GDM1 (cell line): ENCODE measurements around the gene KLHL9.
"Not testable (repeated sequence)": the region's sequence is repeated elsewhere in the genome, so short reads cannot be mapped to it uniquely, and the experiment has no call there.

ENCODE experiments used
- DNase-seq: peaks from one replicate; lab custom pipeline; 2025; lab: John Stamatoyannopoulos, UW

The KLHL9 gene, protein sequence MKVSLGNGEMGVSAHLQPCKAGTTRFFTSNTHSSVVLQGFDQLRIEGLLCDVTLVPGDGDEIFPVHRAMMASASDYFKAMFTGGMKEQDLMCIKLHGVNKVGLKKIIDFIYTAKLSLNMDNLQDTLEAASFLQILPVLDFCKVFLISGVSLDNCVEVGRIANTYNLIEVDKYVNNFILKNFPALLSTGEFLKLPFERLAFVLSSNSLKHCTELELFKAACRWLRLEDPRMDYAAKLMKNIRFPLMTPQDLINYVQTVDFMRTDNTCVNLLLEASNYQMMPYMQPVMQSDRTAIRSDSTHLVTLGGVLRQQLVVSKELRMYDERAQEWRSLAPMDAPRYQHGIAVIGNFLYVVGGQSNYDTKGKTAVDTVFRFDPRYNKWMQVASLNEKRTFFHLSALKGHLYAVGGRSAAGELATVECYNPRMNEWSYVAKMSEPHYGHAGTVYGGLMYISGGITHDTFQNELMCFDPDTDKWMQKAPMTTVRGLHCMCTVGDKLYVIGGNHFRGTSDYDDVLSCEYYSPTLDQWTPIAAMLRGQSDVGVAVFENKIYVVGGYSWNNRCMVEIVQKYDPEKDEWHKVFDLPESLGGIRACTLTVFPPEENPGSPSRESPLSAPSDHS

DNA sequence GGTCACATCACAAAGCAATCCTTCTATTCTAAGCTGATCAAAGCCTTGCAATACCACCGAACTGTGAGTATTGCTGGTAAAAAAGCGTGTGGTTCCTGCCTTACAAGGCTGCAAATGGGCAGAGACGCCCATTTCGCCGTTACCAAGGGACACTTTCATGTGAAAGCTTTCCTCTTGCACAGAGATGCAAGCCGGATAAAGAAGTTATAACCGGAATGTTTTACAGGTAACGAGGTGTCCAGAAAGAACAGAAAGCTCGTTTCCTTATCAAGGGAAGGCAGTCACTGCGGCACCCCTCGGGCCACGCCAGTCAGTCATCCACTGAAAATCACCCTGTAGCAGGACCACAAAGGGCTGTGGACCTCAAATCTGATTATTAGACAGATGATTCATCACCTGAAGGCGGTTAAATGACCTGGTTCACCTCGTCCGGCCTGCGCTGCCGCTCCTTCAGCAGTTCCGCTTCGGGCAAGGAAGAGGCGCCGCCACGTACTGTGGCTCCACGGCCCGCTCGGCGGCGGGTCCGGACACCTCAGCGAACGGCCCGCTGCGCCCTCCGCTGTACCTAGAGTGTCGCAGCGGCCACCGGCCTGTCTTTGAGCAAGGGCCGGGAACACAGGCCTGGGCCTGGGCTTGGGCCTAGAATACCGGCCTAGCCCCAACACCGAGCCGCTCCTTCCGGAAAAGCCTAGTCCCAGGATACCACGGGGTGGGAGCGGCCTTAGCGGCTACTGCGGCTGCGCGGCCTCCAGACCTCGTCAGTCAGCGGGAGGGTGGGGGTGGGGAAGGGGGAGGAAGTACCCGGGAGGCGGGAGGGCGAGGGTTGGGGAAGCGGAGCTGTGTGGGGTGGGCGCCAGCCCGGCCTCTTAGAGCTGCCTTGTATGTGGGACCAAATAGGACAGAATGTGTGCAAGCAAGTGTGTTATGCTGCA, at the start of gene KLHL9:
KLHL9 (minus strand) TSS at position 704 of the 932 bp plus-strand sequence; CDS start at position 159, 545 bp downstream.
- peak; percentile 88 for DNase-seq

DNA sequence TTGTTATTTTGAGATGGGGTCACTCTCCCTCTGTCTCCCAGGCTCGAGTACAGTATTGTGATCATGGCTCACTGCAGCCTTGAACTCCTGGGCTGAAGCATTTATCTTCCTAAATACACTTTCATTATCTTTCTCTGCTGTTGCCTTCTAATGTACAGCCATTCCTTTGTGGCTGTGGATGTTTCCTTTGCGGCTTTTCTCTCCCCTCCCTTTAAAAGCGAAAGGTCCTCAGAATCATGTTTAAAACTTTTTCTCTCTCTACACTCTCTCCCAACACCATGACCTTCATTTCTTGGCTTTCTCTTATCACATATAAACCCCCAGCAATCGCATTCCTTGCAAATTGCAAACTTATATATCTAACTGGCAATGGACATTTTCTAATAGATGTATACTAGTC, 48.4 kb upstream of the KLHL9 start:
- peak; percentile 5 for DNase-seq

- DNase-seq = peak; percentile 10
Measured at GRCh38 chr9:21381448-21382339, 46.5 kb upstream of the KLHL9 start.

DNA sequence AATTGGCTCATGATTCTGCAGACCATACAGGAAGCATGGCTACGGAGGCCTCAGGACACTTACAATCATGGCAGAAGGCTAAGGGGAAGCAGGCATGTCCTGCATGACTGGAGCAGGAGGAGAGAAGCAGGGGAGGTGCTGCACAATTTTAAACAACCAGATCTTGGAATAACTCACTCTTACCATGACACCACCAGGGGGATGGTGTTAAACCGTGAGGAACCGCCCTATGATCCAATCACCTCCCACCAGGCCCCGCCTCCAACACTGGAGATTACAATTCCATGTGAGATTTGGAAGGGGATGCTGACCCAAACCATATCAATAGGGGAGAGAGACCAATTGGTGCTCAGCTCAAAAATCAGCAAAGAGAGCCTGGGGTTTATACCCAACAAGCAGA, 36.3 kb upstream of the KLHL9 start:
- not testable (repeated sequence) for DNase-seq

DNA sequence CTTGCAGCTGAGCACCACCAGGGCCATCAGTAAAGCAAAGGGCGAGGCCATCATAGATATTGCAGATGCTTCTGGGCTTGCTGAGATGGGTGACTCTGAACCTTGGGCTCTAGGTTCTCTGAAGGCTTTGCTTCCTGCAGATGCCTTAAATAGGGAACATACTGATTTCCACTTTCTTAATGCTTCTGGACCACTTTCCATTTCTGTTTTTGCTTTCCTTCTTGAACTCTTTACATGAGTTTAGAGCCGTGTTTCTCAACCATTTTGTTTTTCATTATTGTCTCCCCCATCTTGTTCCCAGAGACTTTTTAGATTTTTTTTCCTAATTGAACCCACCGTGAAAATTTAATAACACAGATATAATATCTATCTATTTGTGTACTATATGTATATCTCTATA, 32.8 kb upstream of the KLHL9 start, which contains the start of gene IFNA13:
IFNA13 (minus strand) TSS at position 101 of the 400 bp plus-strand sequence; CDS start at position 54, 47 bp downstream.
- no peak for DNase-seq

DNA sequence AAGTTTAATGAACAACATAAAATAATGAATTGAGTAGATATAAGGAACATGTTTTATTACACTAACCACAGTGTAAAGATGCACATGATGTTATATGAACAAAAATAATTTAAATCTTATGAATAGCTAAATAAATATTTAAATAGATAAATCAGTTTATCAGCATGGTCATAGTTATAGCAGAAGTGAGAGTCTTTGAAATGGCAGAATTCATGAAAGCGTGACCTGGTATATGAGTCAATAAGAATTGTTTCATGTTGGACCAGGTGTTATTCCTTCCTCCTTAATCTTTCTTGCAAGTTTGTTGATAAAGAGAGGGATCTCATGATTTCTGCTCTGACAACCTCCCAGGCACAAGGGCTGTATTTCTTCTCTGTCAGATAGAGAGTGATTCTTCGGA, 32.0 kb upstream of the KLHL9 start:
- DNase-seq = not testable (repeated sequence)

- DNase-seq = no peak
Measured at GRCh38 chr9:21362287-21362686, 27.1 kb upstream of the KLHL9 start.

- peak; percentile 5 for DNase-seq
Measured at GRCh38 chr9:21357479-21358460, 22.6 kb upstream of the KLHL9 start.

DNA sequence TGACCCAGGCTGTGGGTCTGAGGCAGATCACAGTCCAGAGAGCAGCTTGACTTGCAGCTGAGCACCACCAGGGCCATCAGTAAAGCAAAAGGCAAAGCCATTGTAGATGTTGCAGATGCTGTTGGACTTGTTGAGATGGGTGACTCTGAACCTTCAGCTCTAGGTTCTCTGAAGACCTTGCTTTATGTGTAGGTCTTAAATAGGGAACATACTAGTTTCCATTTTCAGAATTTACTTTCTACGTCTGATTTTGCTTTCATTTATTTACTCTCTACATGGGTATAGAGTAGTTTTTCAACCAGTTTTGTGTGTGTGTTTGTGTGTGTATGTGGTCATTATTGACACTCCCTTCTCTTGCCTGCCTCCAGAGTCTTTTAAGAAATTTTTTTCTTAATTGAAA, 15.6 kb upstream of the KLHL9 start, which contains the start of gene IFNA6:
IFNA6 (minus strand) TSS at position 101 of the 400 bp plus-strand sequence; CDS start at position 101, 0 bp downstream.
- DNase-seq = no peak

DNA sequence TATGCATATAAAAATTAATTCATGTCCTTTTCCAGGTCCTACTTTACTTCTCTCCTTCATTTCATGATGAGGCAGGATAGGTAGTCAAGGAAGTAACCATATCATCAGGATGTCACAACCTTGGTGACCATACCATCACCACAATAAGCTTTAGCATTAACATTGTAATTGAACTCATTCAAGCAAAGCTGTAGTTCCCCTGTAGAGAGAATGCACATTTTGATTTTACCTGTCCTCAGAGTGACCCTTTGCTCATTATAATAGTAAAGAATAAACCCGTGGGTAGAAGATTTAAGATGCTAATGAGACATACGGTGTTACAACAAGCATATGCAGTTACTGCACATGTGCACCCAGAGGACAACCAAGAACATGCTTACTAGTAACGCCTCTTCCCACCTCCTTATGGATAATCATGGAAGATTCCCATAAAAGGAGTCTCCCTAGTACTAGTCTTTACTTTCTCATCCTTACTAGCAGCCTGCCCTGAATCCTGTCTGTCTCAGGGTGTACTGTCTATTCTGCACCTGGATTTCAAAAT, 13.3 kb upstream of the KLHL9 start:
- DNase-seq = no peak

- DNase-seq = no peak
Measured at GRCh38 chr9:21340735-21341134, 5.5 kb upstream of the KLHL9 start.

DNA sequence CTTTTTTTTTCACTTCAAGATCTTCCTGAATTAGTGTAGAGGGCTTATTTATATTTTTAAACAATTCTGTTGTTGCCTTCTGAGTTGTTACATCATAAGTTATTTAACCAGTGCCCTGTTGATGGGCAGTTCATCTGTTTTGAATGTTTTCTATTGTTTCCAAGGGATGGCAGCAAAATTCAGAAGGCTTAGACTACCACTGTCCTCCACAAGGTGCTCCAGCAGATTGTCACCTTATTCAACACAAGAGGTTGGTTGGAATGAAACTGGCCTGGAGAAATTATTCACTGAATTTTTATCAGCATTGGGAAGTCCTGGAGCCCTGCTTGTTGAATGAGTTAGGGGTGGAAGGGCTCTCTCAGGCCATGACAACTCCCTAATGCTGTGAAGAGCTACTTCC, 1.3 kb upstream of the KLHL9 start:
- DNase-seq = no peak

- no peak for DNase-seq
Measured at GRCh38 chr9:21333226-21333625, 2.0 kb downstream of the KLHL9 start.

DNA sequence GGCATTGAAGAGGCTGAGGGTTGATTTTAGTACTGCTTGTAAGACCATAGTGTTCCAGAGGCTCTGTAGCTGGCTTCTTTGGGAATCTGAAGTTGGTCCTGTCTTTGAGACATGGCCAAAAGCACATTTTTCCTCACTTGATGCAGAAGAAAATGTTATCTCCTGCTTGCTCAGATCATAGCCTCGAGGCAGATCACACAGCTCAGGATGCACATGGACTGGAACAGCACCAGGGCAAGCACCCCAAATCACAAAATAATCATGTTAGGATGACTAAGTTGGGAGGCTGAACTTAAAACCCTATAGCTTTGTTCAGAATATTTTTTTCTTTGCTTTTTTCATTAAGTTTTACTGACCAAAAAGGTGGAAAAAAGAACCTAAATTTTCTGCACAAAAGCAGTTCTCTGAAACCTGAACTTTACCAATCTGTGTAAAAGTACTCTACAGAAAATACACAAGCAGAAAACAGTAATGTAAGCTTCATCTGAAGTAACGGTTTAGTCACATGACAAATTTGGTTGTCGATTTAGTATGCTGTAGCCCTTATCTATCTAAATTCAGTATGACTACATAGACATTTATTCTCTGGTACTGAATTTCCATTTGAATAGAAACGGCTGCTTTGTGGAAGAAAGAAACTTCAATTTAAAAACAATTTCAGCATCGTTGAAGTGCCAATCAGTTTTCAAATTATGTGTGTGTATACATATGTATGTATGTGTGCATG, 3.4 kb downstream of the KLHL9 start:
- DNase-seq = no peak

DNA sequence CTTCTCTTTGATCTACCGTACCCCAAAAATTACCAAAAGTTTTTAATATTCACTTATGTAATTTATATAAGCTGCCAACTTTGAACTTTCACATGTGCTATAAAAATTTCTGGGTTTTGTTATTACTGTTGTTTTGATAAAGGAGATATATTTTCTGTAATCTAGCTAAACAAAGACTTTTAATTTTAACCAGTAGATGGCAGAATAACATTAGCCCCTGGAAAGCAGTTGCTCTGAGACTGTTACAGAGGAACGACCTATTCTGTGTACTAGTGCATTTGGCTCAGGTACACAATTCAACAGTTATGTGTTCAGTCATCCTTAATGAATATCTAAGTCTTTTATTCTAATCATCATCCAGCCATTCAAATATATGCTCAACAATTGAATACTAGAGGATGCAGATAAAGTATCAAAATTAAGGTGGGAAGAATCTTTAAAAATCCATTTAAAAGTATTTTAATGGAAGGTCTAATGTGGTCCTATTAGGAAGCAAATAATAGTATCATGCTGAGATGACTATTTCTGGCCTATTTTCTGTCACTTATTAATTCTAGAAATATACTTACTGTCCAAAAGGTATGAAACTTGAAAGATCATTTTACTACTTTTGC, 8.6 kb downstream of the KLHL9 start:
- DNase-seq = peak; percentile 17

DNA sequence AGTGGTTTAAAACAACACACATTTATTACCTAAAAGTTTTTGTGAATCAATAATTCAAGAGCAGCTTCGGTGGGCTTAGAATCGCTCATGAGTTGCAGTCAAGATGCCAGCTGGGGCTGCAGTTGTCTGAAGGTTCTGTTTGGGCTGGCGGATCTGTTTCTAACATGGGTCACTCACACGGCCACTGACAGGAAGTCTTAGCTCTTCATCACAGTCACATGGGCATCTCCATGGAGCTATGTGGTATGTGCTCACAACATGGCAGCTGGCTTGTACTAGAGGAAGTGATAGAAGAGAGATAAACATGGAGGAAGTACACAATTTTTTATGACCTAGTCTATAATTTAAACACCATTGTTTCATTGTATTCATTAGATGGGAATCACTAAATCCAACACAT, 11.2 kb downstream of the KLHL9 start:
- no peak for DNase-seq

- no peak for DNase-seq
Measured at GRCh38 chr9:21322911-21323461, 12.2 kb downstream of the KLHL9 start.

DNA sequence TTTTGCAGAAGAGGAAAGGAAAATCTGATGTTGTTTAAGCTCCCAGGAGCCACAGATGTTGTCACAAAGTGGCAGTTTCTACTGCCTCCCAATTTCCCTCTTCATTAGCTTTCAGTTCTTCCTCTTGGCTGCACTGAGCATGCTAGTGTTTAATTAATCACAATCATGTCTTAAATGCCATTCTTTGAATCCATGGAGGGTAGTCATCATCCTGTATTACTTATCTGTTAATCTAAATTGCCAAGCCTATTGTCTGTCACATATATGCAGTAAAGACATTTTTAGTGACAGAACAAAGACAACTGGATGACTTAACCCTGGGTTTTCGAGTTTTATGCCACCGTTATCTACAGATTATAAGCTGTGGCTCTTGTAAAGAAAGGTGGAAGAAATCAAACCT, 14.7 kb downstream of the KLHL9 start:
- no peak for DNase-seq
